H1 (cell line): ENCODE measurements around the gene CCL17. TPM values are rescaled to one million over a fixed set of nuclear protein-coding genes. Genes with fewer than 3 reads are reported as not detected.

ENCODE experiments used
- POU5F1 ChIP-seq: IDR thresholded peaks from 2 replicates; pipeline ENCODE4 v1.6.1; 2011; ENCODE audit warnings: low read depth, mild to moderate bottlenecking, low read length, moderate library complexity
- polyA plus RNA-seq, 7 experiments: library from polyadenylated mRNA; depleted of rRNA in 3 of 7; stranded (reverse) in 5 of 7; unstranded in 2 of 7; fragments of >200 nt in 5 of 7; fragments of 200-250 nt in 2 of 7; gene quantifications; 1 replicate in 5 of 7; 2 replicates in 1 of 7; 4 replicates in 1 of 7; pipeline versions ENCODE4 v1.2.1 to v1.2.3, GENCODE V29; 2011 to 2013; ENCODE audit warnings: missing spikeins in 2 of 7, mixed read lengths in 2 of 7
- total RNA-seq: library from RNA; stranded (reverse); fragmentation: NEBNext Ultra II Directional; extraction: Animal tissue kit (Norgen Biotek cat#: 25700); gene quantifications from 2 replicates; pipeline ENCODE4 v1.2.1, GENCODE V29; 2021

Gene CCL17
- total and polyA plus RNA-seq, 2 of the 8 experiments (the other 6 are each of a cell fraction or from before 2014, with no cell fraction given), result not detected

DNA sequence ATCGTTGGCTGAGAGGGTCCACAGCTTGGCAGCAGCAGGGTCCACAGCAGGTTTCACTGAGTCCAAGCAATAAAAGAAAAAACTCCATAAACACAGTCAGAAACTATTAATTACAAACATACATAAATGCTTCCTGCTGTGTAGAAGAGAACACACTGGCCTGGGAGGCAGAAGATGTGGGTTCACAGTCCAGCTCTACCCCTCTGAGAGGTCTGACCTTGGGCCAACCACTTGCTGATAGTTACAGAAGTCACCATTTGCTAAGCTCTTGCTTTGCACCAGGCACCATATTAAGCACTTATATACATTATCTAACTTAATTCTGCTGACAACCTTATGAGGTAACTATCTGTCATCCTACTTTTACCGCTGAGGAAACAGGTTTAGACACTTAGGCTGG, 27.9 kb downstream of the CCL17 start (continued):
- TF ChIP-seq POU5F1, result no peak
- TF ChIP-seq, all 59 proteins: peak for 0
